CD14-positive monocyte (primary cell): ENCODE data around the gene KRTAP22-2. TPM values are rescaled to one million over a fixed set of nuclear protein-coding genes. Genes with fewer than 3 reads are reported as not detected.

Source experiments
- DNase-seq, 3 donors: peaks; one replicate each; pipeline ENCODE4 v3.0.0-alpha.2; 2011 to 2022
- H2AFZ ChIP-seq: 2 replicates; pipeline ENCODE4 v1.6.0; 2012; ENCODE audit warnings: mild to moderate bottlenecking, low read depth, low read length, inconsistent platforms; ENCODE audit not compliant: insufficient read depth, poor library complexity, severe bottlenecking
- H3K27ac ChIP-seq, 2 donors: 1 replicate in 1 of 2; 2 replicates in 1 of 2; pipeline ENCODE4 v1.5.1; 2012 to 2013; ENCODE audit warnings: low read length in 2 of 2, control low read depth in 1 of 2, inconsistent platforms in 1 of 2, low read depth in 1 of 2, mild to moderate bottlenecking in 1 of 2
- H3K27me3 ChIP-seq, 2 donors: one replicate each; pipeline versions ENCODE4 v1.6.0 to v1.6.1; 2011 to 2013; ENCODE audit warnings: low read length in 2 of 2; ENCODE audit not compliant: control insufficient read depth in 2 of 2, insufficient read depth in 2 of 2
- H3K36me3 ChIP-seq, 2 donors: replicated peaks in 1 of 2; 1 replicate in 1 of 2; 2 replicates in 1 of 2; pipeline versions ENCODE4 v1.5.1 to v1.6.1; 2012 to 2013; ENCODE audit warnings: low read length in 2 of 2, control low read depth in 1 of 2, inconsistent platforms in 1 of 2, mild to moderate bottlenecking in 1 of 2; ENCODE audit not compliant: insufficient read depth in 2 of 2, control insufficient read depth in 1 of 2
- H3K4me1 ChIP-seq, 2 donors: 1 replicate in 1 of 2; 2 replicates in 1 of 2; pipeline versions ENCODE4 v1.5.1 to v1.6.1; 2012 to 2013; ENCODE audit warnings: low read length in 2 of 2, control low read depth in 1 of 2, inconsistent platforms in 1 of 2, mild to moderate bottlenecking in 1 of 2, moderate library complexity in 1 of 2; ENCODE audit not compliant: insufficient read depth in 2 of 2, control insufficient read depth in 1 of 2
- H3K4me2 ChIP-seq: replicated peaks from 2 replicates; pipeline ENCODE3; 2012; ENCODE audit warnings: low read length, moderate library complexity, mild to moderate bottlenecking; ENCODE audit not compliant: poor library complexity, severe bottlenecking; ENCODE audit errors: extremely low read depth
- H3K4me3 ChIP-seq, 3 experiments: fragments of 200-600 bp in 1 of 3; sonication (generic) in 1 of 3; replicated peaks in 1 of 3; 1 replicate in 2 of 3; 2 replicates in 1 of 3; pipeline ENCODE4 v1.5.1; 2011 to 2013; ENCODE audit warnings: low read length in 3 of 3, mild to moderate bottlenecking in 3 of 3, control low read depth in 2 of 3, low read depth in 2 of 3, inconsistent platforms in 1 of 3, moderate library complexity in 1 of 3
- H3K79me2 ChIP-seq: 2 replicates; pipeline ENCODE4 v1.6.0; 2012; ENCODE audit warnings: mild to moderate bottlenecking, control low read depth, inconsistent platforms, low read length, moderate library complexity; ENCODE audit not compliant: insufficient read depth
- H3K9ac ChIP-seq: 2 replicates; pipeline ENCODE4 v1.6.0; 2017; ENCODE audit warnings: low read length, mild to moderate bottlenecking; ENCODE audit not compliant: insufficient read depth, poor library complexity, severe bottlenecking
- H3K9me3 ChIP-seq, 2 donors: replicated peaks in 1 of 2; 1 replicate in 1 of 2; 2 replicates in 1 of 2; pipeline versions ENCODE4 v1.5.1 to v1.6.1; 2012 to 2013; ENCODE audit warnings: low read length in 2 of 2, control low read depth in 1 of 2; ENCODE audit not compliant: control insufficient read depth in 1 of 2, insufficient read depth in 1 of 2
- H4K20me1 ChIP-seq: 2 replicates; pipeline ENCODE4 v1.6.0; 2012; ENCODE audit warnings: mild to moderate bottlenecking, low read length, control low read depth, moderate library complexity; ENCODE audit not compliant: insufficient read depth
- H3K27ac Mint-ChIP-seq, 7 donors: one replicate each; pipeline ENCODE4 v1.8.0; 2020; ENCODE audit warnings: mild to moderate bottlenecking in 7 of 7, mixed read lengths in 7 of 7, moderate library complexity in 6 of 7, inconsistent platforms in 2 of 7
- H3K27me3 Mint-ChIP-seq, 3 donors: one replicate each; pipeline ENCODE4 v1.8.0; 2021 to 2022; ENCODE audit warnings: low read depth in 3 of 3, mild to moderate bottlenecking in 3 of 3, mixed read lengths in 3 of 3, moderate library complexity in 3 of 3, inconsistent platforms in 1 of 3
- H3K36me3 Mint-ChIP-seq, 2 donors: one replicate each; pipeline ENCODE4 v1.8.0; 2020; ENCODE audit warnings: mixed read lengths in 2 of 2, inconsistent platforms in 1 of 2, mild to moderate bottlenecking in 1 of 2
- H3K4me1 Mint-ChIP-seq: one replicate; pipeline ENCODE4 v1.8.0; 2020; ENCODE audit warnings: mild to moderate bottlenecking, mixed read lengths
- H3K4me3 Mint-ChIP-seq, 2 donors: one replicate each; pipeline ENCODE4 v1.8.0; 2020; ENCODE audit warnings: mild to moderate bottlenecking in 2 of 2, mixed read lengths in 2 of 2, moderate library complexity in 1 of 2
- H3K9me3 Mint-ChIP-seq, 7 donors: one replicate each; pipeline ENCODE4 v1.8.0; 2020 to 2022; ENCODE audit warnings: mixed read lengths in 7 of 7, mild to moderate bottlenecking in 6 of 7, moderate library complexity in 6 of 7, inconsistent platforms in 2 of 7
- WGBS: methylation state at CpG from one replicate; pipeline ENCODE4 v1.1.5; 2013; ENCODE audit warnings: missing lambda C conversion rate; ENCODE audit not compliant: insufficient coverage; 5-methylcytosine and 5-hydroxymethylcytosine counted together
- intact Hi-C, 2 donors: fragments of 100-400 bp; cut with micrococcal nuclease; formaldehyde crosslinking; loops; one replicate each; pipeline versions ENCODE4 v1.15.0 to v1.15.1; 2023
- polyA plus RNA-seq, 3 donors: library from polyadenylated mRNA; depleted of rRNA in 1 of 3; unstranded in 2 of 3; stranded (reverse) in 1 of 3; fragments of 300-500 nt in 2 of 3; fragments of >200 nt in 1 of 3; fragmentation: Illumina TruSeq in 2 of 3; gene quantifications; 1 replicate in 2 of 3; 2 replicates in 1 of 3; pipeline ENCODE4 v1.2.3, GENCODE V29; 2012 to 2021
- TF ChIP-seq, protein P1 (sequence below): fragments of 200-600 bp; IDR thresholded peaks from one replicate; pipeline ENCODE4 v1.8.0; 2022; ENCODE audit warnings: antibody characterized with exemption, mild to moderate bottlenecking

Gene KRTAP22-2
- polyA plus RNA-seq, 3 donors, result not detected

DNA sequence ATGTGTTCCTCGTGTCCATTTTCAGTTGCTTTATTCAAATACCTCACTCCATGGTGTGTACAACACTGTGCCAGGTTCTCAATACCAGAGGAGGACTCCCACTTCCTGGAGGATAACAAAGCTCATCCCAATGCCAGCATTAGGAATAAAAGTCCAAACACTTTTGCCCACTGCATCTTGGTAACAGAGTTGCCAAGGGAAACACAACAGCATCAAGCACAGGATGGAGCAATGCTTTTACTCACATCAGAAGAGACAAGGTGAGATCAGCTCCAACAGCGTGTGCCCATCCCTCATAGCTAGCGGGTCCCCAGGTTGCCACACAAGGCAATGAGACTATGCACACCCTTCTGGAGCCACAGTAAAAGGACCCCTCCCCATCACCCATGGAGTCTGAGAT lies 33.2 kb upstream of the KRTAP22-2 start:
- no peak for DNase-seq
- Histone ChIP-seq H3K27me3 (no peaks in the 10 kb centered on the region), H3K4me2 (no peak overlapping the region), H3K79me2 (no peaks in the 10 kb centered on the region), H3K9ac (no peak overlapping the region), H3K4me3 (no peak overlapping the region), H3K9me3 (peaks cover 31 to 42% of the 10 kb centered on the region in 2 donors), H3K36me3 (no peaks in the 10 kb centered on the region), H2AFZ (no peak overlapping the region), H4K20me1 (no peaks in the 10 kb centered on the region), H3K27ac (no peak overlapping the region), H3K4me1 (no peaks in the 10 kb centered on the region)
- peaks cover 7 to 25% (median 16%) of the 10 kb centered on the region in 7 donors for H3K9me3 Mint-ChIP-seq
- H3K27ac Mint-ChIP-seq, result no peak overlapping the region
- H3K4me3 Mint-ChIP-seq, result no peak overlapping the region
- TF ChIP-seq, protein P1, sequence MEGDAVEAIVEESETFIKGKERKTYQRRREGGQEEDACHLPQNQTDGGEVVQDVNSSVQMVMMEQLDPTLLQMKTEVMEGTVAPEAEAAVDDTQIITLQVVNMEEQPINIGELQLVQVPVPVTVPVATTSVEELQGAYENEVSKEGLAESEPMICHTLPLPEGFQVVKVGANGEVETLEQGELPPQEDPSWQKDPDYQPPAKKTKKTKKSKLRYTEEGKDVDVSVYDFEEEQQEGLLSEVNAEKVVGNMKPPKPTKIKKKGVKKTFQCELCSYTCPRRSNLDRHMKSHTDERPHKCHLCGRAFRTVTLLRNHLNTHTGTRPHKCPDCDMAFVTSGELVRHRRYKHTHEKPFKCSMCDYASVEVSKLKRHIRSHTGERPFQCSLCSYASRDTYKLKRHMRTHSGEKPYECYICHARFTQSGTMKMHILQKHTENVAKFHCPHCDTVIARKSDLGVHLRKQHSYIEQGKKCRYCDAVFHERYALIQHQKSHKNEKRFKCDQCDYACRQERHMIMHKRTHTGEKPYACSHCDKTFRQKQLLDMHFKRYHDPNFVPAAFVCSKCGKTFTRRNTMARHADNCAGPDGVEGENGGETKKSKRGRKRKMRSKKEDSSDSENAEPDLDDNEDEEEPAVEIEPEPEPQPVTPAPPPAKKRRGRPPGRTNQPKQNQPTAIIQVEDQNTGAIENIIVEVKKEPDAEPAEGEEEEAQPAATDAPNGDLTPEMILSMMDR, result no peak
- no peaks in the 10 kb centered on the region for H3K36me3 Mint-ChIP-seq
- intact Hi-C loops, result no loop called here
- H3K4me1 Mint-ChIP-seq, result no peaks in the 10 kb centered on the region
- no peaks in the 10 kb centered on the region for H3K27me3 Mint-ChIP-seq
- 100% methylated on average over 2 of the region's 3 CpGs for WGBS

DNA sequence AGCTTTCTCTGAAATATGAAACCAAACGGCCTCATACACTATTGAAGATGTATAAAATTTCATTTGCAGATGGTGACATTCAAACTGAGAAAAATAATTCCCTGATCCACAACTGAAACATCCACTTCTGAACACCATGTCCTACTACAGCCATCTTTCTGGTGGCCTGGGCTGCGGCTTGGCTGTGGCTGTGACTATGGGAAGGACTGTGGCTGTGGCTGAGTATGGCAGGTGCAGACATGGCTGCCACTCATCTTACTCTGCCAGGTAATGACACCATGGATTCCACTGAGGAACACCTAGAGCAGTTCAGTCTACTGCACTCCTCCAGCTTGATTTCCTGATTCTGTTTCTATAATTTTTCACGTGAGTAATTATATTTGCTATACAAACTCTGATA lies 30.3 kb upstream of the KRTAP22-2 start, which contains the start of gene KRTAP20-4:
Gene KRTAP20-4 (plus strand): TSS at position 106 of the 400 bp plus-strand sequence.
- H4K20me1 ChIP-seq, result no peaks in the 10 kb centered on the region
- Mint-ChIP-seq H3K4me3 (no peak within 1 kb of the TSS), H3K4me1 (no peaks in the 10 kb centered on the region), H3K9me3 (peaks cover 6 to 20% (median 8%) of the 10 kb centered on the region in 7 donors), H3K36me3 (no peaks in the 10 kb centered on the region), H3K27ac (no peak within 1 kb of the TSS), H3K27me3 (no peaks in the 10 kb centered on the region)
- TF ChIP-seq, protein P1, result no peak
- no peak within 1 kb of the TSS for H3K27ac ChIP-seq
- no peak within 1 kb of the TSS for H3K9ac ChIP-seq
- no CpG with 5 or more reads among the region's 3 CpGs for WGBS
- H3K27me3 ChIP-seq, result no peaks in the 10 kb centered on the region
- H3K36me3 ChIP-seq, result no peaks in the 10 kb centered on the region
- H3K79me2 ChIP-seq, result no peaks in the 10 kb centered on the region
- no peak for DNase-seq
- no peak within 1 kb of the TSS for H3K4me3 ChIP-seq
- H3K9me3 ChIP-seq, result peaks cover 24 to 31% of the 10 kb centered on the region in 2 donors
- H2AFZ ChIP-seq, result no peak within 1 kb of the TSS
- no peaks in the 10 kb centered on the region for H3K4me1 ChIP-seq
- intact Hi-C loops, result no loop called here
- no peak within 1 kb of the TSS for H3K4me2 ChIP-seq
